Measurements from ENCODE around the gene STUM. TPM values are rescaled to one million over a fixed set of nuclear protein-coding genes. Genes with fewer than 3 reads are reported as not detected.

STUM gene
- total RNA-seq, 1 experiment from 2014 or later = 0.14 TPM

DNA sequence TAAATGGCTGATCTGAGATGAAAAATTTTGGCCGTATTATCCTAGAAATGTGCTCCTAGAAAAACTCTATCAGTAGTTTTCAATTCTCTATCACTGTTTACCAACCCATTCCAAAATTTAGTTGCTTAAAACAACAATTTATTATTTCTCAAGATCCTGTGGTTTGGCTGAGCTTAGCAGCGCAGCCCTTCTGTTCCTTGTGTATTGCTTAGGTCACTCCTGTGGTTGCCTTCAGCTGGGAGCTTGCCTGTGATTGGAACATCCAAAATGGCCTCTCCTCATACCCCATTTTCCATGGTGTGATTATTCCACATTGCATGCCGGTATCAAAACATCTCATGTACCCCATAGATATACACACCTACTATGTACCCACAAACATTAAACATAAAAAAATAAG, 22.8 kb upstream of the STUM start:
- DNase-seq = no peak
- Histone ChIP-seq H3K4me3 (ENCODE audit: insufficient read depth, low read depth, low read length) (no peak overlapping the region), H3K36me3 (replicated peaks; ENCODE audit: control insufficient read depth, insufficient read depth, low read length) (no peaks in the 10 kb centered on the region), H3K27me3 (ENCODE audit: control insufficient read depth, insufficient read depth, low read length) (no peaks in the 10 kb centered on the region; the same call in 1 of the 2 replicates)

DNA sequence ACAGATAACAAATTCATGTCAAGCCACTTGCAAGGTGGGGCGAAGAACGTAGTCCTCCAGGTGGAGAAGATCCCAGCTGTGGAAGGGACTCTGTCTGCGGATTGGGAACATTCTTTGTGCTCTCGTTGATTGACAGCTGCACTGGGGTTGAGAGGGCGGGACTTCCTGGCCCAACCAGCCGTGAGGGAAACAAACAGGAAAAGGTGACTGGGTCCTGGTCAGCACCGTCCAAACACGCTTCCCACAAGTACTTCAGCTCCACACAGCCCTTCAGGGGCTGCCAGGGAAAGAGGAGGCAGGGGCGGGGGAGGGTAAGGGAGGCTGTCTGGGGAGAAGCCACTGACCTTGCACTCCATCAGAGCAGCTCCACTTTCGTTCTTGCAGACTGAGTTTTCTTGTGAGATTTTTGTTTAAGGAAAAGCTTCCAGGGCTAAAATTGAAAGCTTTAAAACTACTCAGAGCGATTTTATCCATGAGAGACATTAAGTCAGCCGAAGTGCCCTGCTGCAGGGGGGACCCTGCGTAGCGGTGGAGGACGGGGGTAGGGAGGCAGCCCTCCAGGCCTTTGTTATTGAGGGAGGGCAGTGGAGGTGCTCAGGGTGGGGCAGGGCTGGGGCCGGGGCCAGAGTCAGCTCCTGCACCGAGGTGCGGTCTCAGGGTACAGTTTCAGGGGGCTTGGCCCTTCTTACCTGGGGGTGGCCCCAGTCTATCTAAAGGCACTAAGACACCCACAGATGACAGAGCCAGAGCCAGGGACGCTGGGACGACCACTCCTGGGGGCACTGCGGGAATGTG, 21.6 kb upstream of the STUM start:
- H3K4me3 ChIP-seq (ENCODE audit: insufficient read depth, low read depth, low read length) = no peak overlapping the region
- no peaks in the 10 kb centered on the region for H3K36me3 ChIP-seq (replicated peaks; ENCODE audit: control insufficient read depth, insufficient read depth, low read length)
- H3K27me3 ChIP-seq (ENCODE audit: control insufficient read depth, insufficient read depth, low read length) = no peaks in the 10 kb centered on the region; the same call in 1 of the 2 replicates
- peak; percentile 88 for DNase-seq

GRCh38 chr1:226529891-226530290, 18.7 kb upstream of the STUM start:
- no peak for DNase-seq
- no peaks in the 10 kb centered on the region; the same call in 1 of the 2 replicates for H3K27me3 ChIP-seq (ENCODE audit: control insufficient read depth, insufficient read depth, low read length)
- H3K36me3 ChIP-seq (replicated peaks; ENCODE audit: control insufficient read depth, insufficient read depth, low read length) = no peaks in the 10 kb centered on the region
- no peak overlapping the region for H3K4me3 ChIP-seq (ENCODE audit: insufficient read depth, low read depth, low read length)

DNA sequence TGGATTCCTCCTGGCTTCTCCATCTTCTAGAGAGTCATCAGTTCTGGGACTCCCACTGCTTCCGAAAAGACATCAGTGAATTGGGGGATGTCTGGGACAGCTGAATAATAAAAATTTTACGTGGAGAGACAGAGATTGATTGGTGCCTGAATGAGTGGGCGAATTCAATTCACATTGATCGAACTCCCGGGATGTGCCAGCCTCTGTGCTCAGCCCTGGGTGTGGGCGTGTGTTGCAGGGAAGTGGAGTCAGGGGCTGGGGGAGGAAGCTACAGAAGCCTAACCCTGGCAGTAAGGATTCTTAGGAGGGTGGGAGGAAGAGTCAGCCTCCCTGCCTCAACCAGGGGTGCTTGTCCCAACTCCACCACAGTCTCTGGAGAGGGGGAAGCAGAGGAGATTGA, 18.0 kb upstream of the STUM start:
- no peak for DNase-seq
- no peak overlapping the region for H3K4me3 ChIP-seq (ENCODE audit: insufficient read depth, low read depth, low read length)
- H3K27me3 ChIP-seq (ENCODE audit: control insufficient read depth, insufficient read depth, low read length) = no peaks in the 10 kb centered on the region; the same call in 1 of the 2 replicates
- no peaks in the 10 kb centered on the region for H3K36me3 ChIP-seq (replicated peaks; ENCODE audit: control insufficient read depth, insufficient read depth, low read length)

- Histone ChIP-seq H3K27me3 (ENCODE audit: control insufficient read depth, insufficient read depth, low read length) (no peaks in the 10 kb centered on the region; the same call in 1 of the 2 replicates), H3K4me3 (ENCODE audit: insufficient read depth, low read depth, low read length) (no peak overlapping the region), H3K36me3 (replicated peaks; ENCODE audit: control insufficient read depth, insufficient read depth, low read length) (no peaks in the 10 kb centered on the region)
- DNase-seq = no peak
Measured at GRCh38 chr1:226531360-226532093, 17.0 kb upstream of the STUM start.

DNA sequence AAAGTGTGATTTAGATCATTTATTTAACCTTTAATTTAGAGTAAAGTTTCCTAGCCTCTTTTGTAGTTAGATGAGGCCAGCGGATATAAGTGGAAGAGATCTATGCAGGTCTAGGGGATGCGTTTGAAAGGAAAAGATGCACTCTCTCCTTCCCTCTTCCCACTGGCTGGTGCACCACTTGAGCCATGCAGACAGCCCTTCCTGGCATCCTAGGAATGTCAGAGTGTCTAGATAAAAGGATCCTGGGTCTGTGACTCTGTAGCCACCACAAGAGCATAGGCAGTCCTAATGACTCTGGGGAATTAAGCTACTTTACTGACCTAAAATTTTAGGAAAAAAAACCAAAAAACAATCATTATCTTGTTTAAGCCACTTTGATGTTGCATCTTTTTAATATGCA, 16.0 kb upstream of the STUM start:
- no peak overlapping the region for H3K4me3 ChIP-seq (ENCODE audit: insufficient read depth, low read depth, low read length)
- peak; percentile 54 for DNase-seq
- H3K36me3 ChIP-seq (replicated peaks; ENCODE audit: control insufficient read depth, insufficient read depth, low read length) = no peaks in the 10 kb centered on the region
- H3K27me3 ChIP-seq (ENCODE audit: control insufficient read depth, insufficient read depth, low read length) = no peaks in the 10 kb centered on the region; the same call in 1 of the 2 replicates

- Histone ChIP-seq H3K4me3 (ENCODE audit: insufficient read depth, low read depth, low read length) (no peak overlapping the region), H3K36me3 (replicated peaks; ENCODE audit: control insufficient read depth, insufficient read depth, low read length) (no peaks in the 10 kb centered on the region), H3K27me3 (ENCODE audit: control insufficient read depth, insufficient read depth, low read length) (no peaks in the 10 kb centered on the region; the same call in 1 of the 2 replicates)
- no peak for DNase-seq
Measured at GRCh38 chr1:226533220-226533619, 15.3 kb upstream of the STUM start.

DNA sequence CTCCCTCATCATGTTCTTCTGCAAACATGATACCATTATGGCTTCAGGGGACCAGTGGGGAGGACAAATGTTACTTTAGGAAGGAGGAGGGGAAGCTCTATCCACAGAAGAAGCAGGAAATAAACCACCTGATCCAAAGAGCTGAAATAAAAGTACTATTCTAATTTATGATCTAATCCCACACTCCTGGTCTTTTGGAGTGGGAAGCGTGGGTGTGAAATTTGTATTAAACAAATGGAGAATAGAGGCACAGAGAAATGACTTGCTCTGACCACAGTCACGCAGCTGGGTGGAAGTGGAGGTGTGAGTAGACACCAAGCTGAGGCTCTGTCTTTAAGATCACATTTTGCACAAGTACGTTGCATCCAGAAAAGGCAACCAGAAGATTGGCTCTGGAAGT, 14.5 kb upstream of the STUM start:
- no peaks in the 10 kb centered on the region; the same call in 1 of the 2 replicates for H3K27me3 ChIP-seq (ENCODE audit: control insufficient read depth, insufficient read depth, low read length)
- DNase-seq = no peak

GRCh38 chr1:226534645-226535044, 13.9 kb upstream of the STUM start:
- Histone ChIP-seq H3K4me3 (ENCODE audit: insufficient read depth, low read depth, low read length) (no peak overlapping the region), H3K36me3 (replicated peaks; ENCODE audit: control insufficient read depth, insufficient read depth, low read length) (no peaks in the 10 kb centered on the region), H3K27me3 (ENCODE audit: control insufficient read depth, insufficient read depth, low read length) (no peaks in the 10 kb centered on the region; the same call in 1 of the 2 replicates)
- DNase-seq = no peak

More for the DNA sequence above, 14.5 kb upstream of the STUM start:
- Histone ChIP-seq H3K36me3 (replicated peaks; ENCODE audit: control insufficient read depth, insufficient read depth, low read length) (no peaks in the 10 kb centered on the region), H3K4me3 (ENCODE audit: insufficient read depth, low read depth, low read length) (no peak overlapping the region)

- H3K36me3 ChIP-seq (replicated peaks; ENCODE audit: control insufficient read depth, insufficient read depth, low read length) = no peaks in the 10 kb centered on the region
- H3K27me3 ChIP-seq (ENCODE audit: control insufficient read depth, insufficient read depth, low read length) = no peaks in the 10 kb centered on the region; the same call in 1 of the 2 replicates
- no peak overlapping the region for H3K4me3 ChIP-seq (ENCODE audit: insufficient read depth, low read depth, low read length)
- DNase-seq = no peak
Measured at GRCh38 chr1:226535666-226536065, 12.9 kb upstream of the STUM start.

DNA sequence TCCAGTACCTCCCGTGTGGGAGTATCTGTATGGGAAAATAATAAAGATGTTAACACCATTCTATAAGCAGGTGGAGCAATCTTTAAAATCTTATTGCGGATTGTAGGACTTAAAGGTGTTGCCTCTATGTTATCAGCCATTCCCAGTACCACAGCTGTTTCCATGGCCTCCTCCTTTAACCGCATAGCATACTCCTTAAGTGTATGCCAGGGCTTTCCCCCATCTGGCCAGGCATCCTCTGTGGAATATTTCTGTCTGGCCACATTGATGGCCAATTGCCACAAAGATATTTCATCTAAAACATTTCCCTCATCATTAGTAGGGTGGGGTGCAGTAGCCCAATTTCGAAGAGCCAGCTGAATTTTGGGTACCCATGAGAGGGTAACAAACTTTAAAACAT, 7.3 kb upstream of the STUM start:
- no peak overlapping the region for H3K4me3 ChIP-seq (ENCODE audit: insufficient read depth, low read depth, low read length)
- no peaks in the 10 kb centered on the region for H3K36me3 ChIP-seq (replicated peaks; ENCODE audit: control insufficient read depth, insufficient read depth, low read length)
- no peak for DNase-seq
- peaks cover 9% of the 10 kb centered on the region for H3K27me3 ChIP-seq (ENCODE audit: control insufficient read depth, insufficient read depth, low read length)

DNA sequence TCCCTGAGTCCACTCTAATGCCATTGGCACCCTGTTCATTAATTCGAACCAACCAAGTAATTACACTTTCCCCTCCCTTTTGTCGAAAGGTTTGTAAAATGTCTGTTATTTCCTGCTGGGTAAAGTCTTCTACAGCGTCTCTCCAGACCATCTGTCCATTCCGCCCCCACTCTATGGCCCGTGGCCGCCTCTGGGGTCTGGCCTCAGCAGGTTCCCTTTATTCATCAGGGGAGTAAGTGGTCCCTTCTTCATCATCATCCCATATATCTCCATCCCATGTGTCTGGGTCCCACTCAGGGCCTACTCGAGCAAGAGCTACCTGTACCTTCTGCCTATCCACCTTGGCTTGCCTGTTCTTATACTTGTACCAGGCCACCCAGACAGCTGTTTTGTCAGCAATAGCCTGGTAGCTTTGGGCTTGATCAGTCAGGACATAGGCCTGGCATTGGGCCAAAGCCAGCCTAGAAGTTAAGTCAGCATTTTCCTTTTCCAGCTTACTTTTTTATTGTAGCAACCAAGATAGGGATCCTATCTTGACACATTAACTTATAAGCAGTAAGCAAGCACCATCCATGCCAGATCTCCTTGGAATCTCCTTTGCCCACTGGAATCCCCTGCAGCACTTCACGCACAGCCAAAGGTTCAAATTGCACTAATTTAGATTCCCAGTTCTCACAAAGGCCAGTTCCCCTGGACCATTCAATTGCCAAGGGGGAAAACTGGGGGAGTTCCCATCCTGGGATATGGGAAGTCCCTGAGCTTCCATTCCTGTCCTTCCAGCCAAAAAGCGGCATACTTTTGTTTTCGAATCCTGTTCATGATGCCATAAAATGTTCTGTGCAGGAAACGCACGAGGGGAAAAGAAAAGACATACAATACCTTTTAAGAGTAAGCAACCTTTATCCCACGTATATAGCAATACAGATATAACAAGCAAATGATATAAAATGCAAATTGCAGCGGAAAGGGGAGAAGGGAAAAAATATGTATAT, 6.6 kb upstream of the STUM start:
- peaks cover 16% of the 10 kb centered on the region for H3K27me3 ChIP-seq (ENCODE audit: control insufficient read depth, insufficient read depth, low read length)
- no peaks in the 10 kb centered on the region for H3K36me3 ChIP-seq (replicated peaks; ENCODE audit: control insufficient read depth, insufficient read depth, low read length)
- DNase-seq = no peak
- H3K4me3 ChIP-seq (ENCODE audit: insufficient read depth, low read depth, low read length) = no peak overlapping the region

DNA sequence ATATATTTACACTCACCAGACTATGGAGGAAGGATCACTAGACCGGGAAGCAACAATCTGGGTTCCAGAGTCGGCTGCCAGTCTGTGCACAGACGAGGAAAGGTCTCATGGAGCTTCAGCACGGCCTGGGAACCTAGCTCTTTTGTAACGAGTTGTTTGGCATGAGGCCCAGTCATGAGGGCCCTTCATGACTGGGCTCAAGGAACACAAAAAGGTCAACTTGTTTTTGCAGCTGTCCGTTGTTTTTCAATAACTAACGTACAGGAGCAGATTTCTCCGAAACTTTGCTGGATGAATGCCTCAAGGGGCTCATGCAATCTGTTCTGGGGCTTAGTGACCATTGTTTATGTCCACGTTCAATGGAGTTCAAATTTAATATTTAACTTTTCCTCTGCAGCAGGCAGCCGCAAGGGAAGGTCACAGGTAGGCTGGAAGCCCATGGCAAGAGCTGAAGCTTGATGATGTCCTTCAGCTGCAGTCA, 5.9 kb upstream of the STUM start:
- DNase-seq = no peak
- no peak overlapping the region for H3K4me3 ChIP-seq (ENCODE audit: insufficient read depth, low read depth, low read length)
- H3K27me3 ChIP-seq (ENCODE audit: control insufficient read depth, insufficient read depth, low read length) = peaks cover 17% of the 10 kb centered on the region
- H3K36me3 ChIP-seq (replicated peaks; ENCODE audit: control insufficient read depth, insufficient read depth, low read length) = no peaks in the 10 kb centered on the region
